Activated naive CD4-positive, alpha-beta T cell treated with anti-CD3 and anti-CD28 coated beads, Interleukin-2, amount 10 ng/mL, durations not matched to agents 7 days and 5 days (primary cell): Measurements from ENCODE around the gene TGM1.
A peak's percentile ranks its signal among the peaks of the same experiment; 100 is the strongest.
"Not testable (repeated sequence)": the region's sequence is repeated elsewhere in the genome, so short reads cannot be mapped to it uniquely, and the experiment has no call there.

Experiments
- CTCF ChIA-PET: fragments of 350-600 bp; sonication (Branson Sonifier 250); formaldehyde crosslinking; loops from one replicate; lab custom pipeline; 2021; ENCODE audit warnings: antibody characterized with exemption; lab: Charles Lee
- DNase-seq: peaks from one replicate; pipeline ENCODE4 v3.0.0-alpha.2; 2020
- H3K27ac Mint-ChIP-seq: one replicate; pipeline ENCODE4 v1.8.0; 2021; ENCODE audit warnings: mild to moderate bottlenecking, moderate library complexity, mixed read lengths
- H3K27me3 Mint-ChIP-seq: one replicate; pipeline ENCODE4 v1.8.0; 2021; ENCODE audit warnings: mild to moderate bottlenecking, mixed read lengths
- H3K36me3 Mint-ChIP-seq: one replicate; pipeline ENCODE4 v1.8.0; 2021; ENCODE audit warnings: mixed read lengths
- H3K4me1 Mint-ChIP-seq: one replicate; pipeline ENCODE4 v1.8.0; 2021; ENCODE audit warnings: mixed read lengths
- H3K4me3 Mint-ChIP-seq: one replicate; pipeline ENCODE4 v1.8.0; 2021; ENCODE audit warnings: mild to moderate bottlenecking, moderate library complexity, mixed read lengths
- H3K9me3 Mint-ChIP-seq: one replicate; pipeline ENCODE4 v1.8.0; 2021; ENCODE audit warnings: mixed read lengths

Gene TGM1

GRCh38 chr14:24216876-24217275 lies 46.1 kb downstream of the TGM1 start:
- DNase-seq, H3K4me3 Mint-ChIP-seq, H3K9me3 Mint-ChIP-seq, H3K27me3 Mint-ChIP-seq: not testable (repeated sequence)
- Mint-ChIP-seq H3K36me3 (peaks cover 31% of the 10 kb centered on the region), H3K4me1 (peaks cover 45% of the 10 kb centered on the region), H3K27ac (peak overlapping the region; percentile 95)
- CTCF ChIA-PET, result interaction anchor here (2.4 to 2.9 kb wide), 3 partner anchors 21 to 80 kb away, joined by 8 to 26 read pairs (median 10); partner anchors contain the start of genes TINF2 and TM9SF1

DNA sequence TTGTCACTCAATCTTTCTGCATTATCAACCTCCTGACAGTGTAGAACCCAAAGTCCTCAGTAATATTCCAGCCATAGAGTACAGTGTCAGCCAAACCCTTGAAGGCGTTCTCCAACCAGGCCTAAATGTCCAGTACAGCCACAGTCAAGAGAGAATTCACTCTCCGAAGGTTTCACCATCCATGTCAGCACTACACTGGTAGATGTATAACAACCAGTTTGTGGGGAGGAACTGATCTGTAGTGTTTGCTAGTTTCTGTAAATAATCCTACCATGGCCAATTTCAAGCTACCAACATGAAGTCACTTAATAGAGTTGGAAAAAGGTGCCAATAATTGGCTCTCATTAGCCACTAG lies 46.7 kb downstream of the TGM1 start:
- CTCF ChIA-PET, result interaction anchor here (0.9 to 2.9 kb wide), 12 partner anchors 15 to 221 kb away, joined by 3 to 26 read pairs (median 6); partner anchors contain the start of genes CIDEB, DHRS1, LTB4R2 and NOP9
- Mint-ChIP-seq H3K9me3 (no peaks in the 10 kb centered on the region), H3K27ac (peak overlapping the region; percentile 95), H3K4me1 (peaks cover 51% of the 10 kb centered on the region), H3K36me3 (peaks cover 36% of the 10 kb centered on the region), H3K27me3 (peaks cover 6% of the 10 kb centered on the region), H3K4me3 (peak overlapping the region; percentile 94)
- DNase-seq, result no peak

GRCh38 chr14:24215495-24216344 lies 47.3 kb downstream of the TGM1 start, which contains the start of gene MDP1:
TSS of gene MDP1 (minus strand) at chr14:24216066. CDS start at chr14:24215955, 111 bp downstream.
- Mint-ChIP-seq H3K9me3 (no peaks in the 10 kb centered on the region), H3K27ac (peak within 1 kb of the TSS; percentile 95), H3K27me3 (peaks cover 6% of the 10 kb centered on the region), H3K4me1 (peaks cover 56% of the 10 kb centered on the region), H3K4me3 (peak within 1 kb of the TSS; percentile 94), H3K36me3 (peaks cover 39% of the 10 kb centered on the region)
- CTCF ChIA-PET, result interaction anchor here (0.6 to 2.9 kb wide), 21 partner anchors 9 to 221 kb away, joined by 3 to 26 read pairs (median 4); partner anchors contain the start of genes CIDEB, DHRS1, LTB4R2 and NOP9
- peak; percentile 93 for DNase-seq

DNA sequence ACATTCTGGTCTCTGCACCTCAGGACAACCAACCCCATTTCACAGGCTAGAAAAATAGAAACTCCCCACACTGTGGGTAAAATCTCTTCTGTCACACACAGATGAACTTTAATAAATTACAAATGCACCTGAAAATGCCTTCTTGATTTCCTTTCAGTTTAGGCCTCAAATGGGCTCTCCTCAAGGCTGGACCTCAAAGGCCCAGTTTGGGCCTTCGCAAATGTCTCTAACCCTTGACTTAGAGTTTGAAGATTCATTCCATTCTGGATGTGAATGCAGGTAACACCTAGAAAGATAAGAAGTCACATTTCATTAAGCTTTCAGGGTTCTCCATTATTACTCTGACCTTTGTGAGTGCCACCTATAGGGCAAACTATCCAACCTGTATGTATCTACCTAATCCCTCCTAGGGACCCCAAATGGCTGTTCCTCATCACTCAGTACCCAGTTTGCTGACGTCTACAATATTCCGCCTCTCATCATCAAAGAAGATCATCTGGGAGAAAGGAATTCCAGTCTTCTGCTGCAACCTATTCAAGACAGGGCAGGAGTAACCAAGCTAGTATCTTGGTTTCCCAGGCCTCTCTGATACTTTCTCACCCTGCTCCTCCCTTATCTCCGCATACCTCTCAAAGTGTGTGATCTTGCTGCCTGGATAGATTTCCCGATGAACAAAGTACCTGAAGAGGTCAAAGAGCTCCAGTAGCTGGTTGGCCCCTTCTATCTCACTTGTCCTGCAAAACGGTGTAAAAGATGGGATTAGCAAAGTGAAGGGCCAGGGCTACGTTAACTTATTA lies 48.9 kb downstream of the TGM1 start:
- Mint-ChIP-seq H3K27ac (peak overlapping the region; percentile 95), H3K4me3 (peak overlapping the region; percentile 81), H3K27me3 (peaks cover 6% of the 10 kb centered on the region), H3K9me3 (no peaks in the 10 kb centered on the region), H3K4me1 (peaks cover 62% of the 10 kb centered on the region), H3K36me3 (peaks cover 56% of the 10 kb centered on the region)
- CTCF ChIA-PET, result interaction anchor here (0.7 to 2.9 kb wide), 15 partner anchors 15 to 223 kb away, joined by 3 to 14 read pairs (median 3); partner anchors contain the start of genes RABGGTA, TINF2 and TM9SF1
- no peak for DNase-seq

- peaks cover 65% of the 10 kb centered on the region for H3K4me1 Mint-ChIP-seq
- H3K27ac Mint-ChIP-seq, result peak within 1 kb of the TSS; percentile 95
- peaks cover 56% of the 10 kb centered on the region for H3K36me3 Mint-ChIP-seq
- no peaks in the 10 kb centered on the region for H3K9me3 Mint-ChIP-seq
- peaks cover 6% of the 10 kb centered on the region for H3K27me3 Mint-ChIP-seq
- CTCF ChIA-PET, result interaction anchor here (0.6 to 2.7 kb wide), 12 partner anchors 17 to 223 kb away, joined by 3 to 14 read pairs (median 3); partner anchors contain the start of genes RABGGTA and TINF2
- H3K4me3 Mint-ChIP-seq, result peak within 1 kb of the TSS; percentile 81
- peak; percentile 99 for DNase-seq
These were observed 49.8 kb downstream of the TGM1 start, which contains the start of gene CHMP4A for GRCh38 chr14:24212924-24213865. TSS of gene CHMP4A (minus strand) at chr14:24213488. CDS start at chr14:24213439, 49 bp downstream.

GRCh38 chr14:24211311-24211710 lies 51.7 kb downstream of the TGM1 start:
- no peak for DNase-seq
- H3K27me3 Mint-ChIP-seq, result peaks cover 6% of the 10 kb centered on the region
- peak overlapping the region; percentile 95 for H3K27ac Mint-ChIP-seq
- H3K4me1 Mint-ChIP-seq, result peaks cover 70% of the 10 kb centered on the region
- no peaks in the 10 kb centered on the region for H3K9me3 Mint-ChIP-seq
- CTCF ChIA-PET, result interaction anchor here (1.1 kb wide), 1 partner anchor 153 kb away, joined by 3 read pairs; no protein-coding TSS in a partner anchor
- peaks cover 63% of the 10 kb centered on the region for H3K36me3 Mint-ChIP-seq
- peak overlapping the region; percentile 81 for H3K4me3 Mint-ChIP-seq

GRCh38 chr14:24207625-24208024 lies 55.4 kb downstream of the TGM1 start:
- no peak for DNase-seq
- H3K4me1 Mint-ChIP-seq, result peaks cover 38% of the 10 kb centered on the region
- H3K36me3 Mint-ChIP-seq, result peaks cover 80% of the 10 kb centered on the region
- H3K4me3 Mint-ChIP-seq, result no peak overlapping the region
- no peaks in the 10 kb centered on the region for H3K27me3 Mint-ChIP-seq
- peaks cover 6% of the 10 kb centered on the region for H3K9me3 Mint-ChIP-seq
- CTCF ChIA-PET, result interaction anchor here (1.1 to 1.3 kb wide), 2 partner anchors 12 to 100 kb away, joined by 3 read pairs; partner anchors contain the start of gene CIDEB
- no peak overlapping the region for H3K27ac Mint-ChIP-seq

DNA sequence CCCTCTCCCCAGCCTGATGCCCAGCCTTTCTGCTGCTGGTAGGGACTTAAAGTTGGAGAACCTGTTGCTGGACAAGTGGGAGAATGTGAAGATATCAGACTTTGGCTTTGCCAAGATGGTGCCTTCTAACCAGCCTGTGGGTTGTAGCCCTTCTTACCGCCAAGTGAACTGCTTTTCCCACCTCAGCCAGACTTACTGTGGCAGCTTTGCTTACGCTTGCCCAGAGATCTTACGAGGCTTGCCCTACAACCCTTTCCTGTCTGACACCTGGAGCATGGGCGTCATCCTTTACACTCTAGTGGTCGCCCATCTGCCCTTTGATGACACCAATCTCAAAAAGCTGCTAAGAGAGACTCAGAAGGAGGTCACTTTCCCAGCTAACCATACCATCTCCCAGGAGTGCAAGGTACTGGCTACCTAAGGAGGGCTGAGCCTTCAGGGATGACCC lies 55.8 kb downstream of the TGM1 start:
- CTCF ChIA-PET, result interaction anchor here (1.1 to 1.3 kb wide), 3 partner anchors 8 to 101 kb away, joined by 3 read pairs; partner anchors contain the start of genes CIDEB and MDP1
- Mint-ChIP-seq H3K27ac (peak overlapping the region; percentile 58), H3K4me3 (no peak overlapping the region), H3K9me3 (peaks cover 10% of the 10 kb centered on the region), H3K36me3 (peaks cover 83% of the 10 kb centered on the region), H3K27me3 (no peaks in the 10 kb centered on the region), H3K4me1 (peaks cover 34% of the 10 kb centered on the region)
- DNase-seq, result no peak

GRCh38 chr14:24206260-24207103 lies 56.5 kb downstream of the TGM1 start:
- H3K27me3 Mint-ChIP-seq, result no peaks in the 10 kb centered on the region
- H3K4me3 Mint-ChIP-seq, result no peak overlapping the region
- peaks cover 15% of the 10 kb centered on the region for H3K9me3 Mint-ChIP-seq
- DNase-seq, result no peak
- H3K27ac Mint-ChIP-seq, result no peak overlapping the region
- H3K4me1 Mint-ChIP-seq, result peaks cover 28% of the 10 kb centered on the region
- CTCF ChIA-PET, result interaction anchor here (1.1 to 1.2 kb wide), 2 partner anchors 9 to 101 kb away, joined by 3 read pairs; partner anchors contain the start of genes CIDEB and MDP1
- H3K36me3 Mint-ChIP-seq, result peaks cover 85% of the 10 kb centered on the region

GRCh38 chr14:24204163-24205146 lies 58.5 kb downstream of the TGM1 start:
- CTCF ChIA-PET, result no interaction called here

DNA sequence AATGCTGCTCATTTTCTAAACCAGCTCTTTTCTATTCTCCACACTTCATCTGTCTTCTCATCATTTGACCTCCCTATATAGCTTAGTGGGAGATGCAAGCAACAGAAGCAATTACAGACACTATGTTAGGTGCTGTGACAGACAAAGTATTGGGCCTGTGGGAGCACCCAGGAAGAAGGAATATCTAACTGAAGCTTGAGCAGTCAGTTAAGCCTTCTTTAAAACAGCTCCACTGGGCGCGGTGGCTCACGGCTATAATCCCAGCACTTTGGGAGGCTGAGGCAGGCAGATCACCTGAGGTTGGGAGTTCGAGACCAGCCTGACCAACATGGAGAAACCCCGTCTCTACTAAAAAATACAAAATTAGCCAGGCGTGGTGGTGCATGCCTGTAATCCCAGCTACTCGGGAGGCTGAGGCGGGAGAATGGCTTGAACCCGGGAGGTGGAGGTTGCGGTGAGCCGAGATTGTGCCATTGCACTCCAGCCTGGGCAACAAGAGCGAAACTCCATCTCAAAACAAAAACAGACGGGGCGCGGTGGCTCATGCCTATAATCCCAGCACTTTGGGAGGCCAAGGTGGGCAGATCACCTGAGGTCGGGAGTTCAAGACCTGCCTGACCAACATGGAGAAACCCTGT lies 59.6 kb downstream of the TGM1 start:
- Mint-ChIP-seq H3K36me3 (peaks cover 85% of the 10 kb centered on the region), H3K9me3 (peaks cover 17% of the 10 kb centered on the region), H3K4me1 (peaks cover 27% of the 10 kb centered on the region)
- not testable (repeated sequence) for DNase-seq, H3K27ac Mint-ChIP-seq, H3K4me3 Mint-ChIP-seq, H3K27me3 Mint-ChIP-seq
- CTCF ChIA-PET, result interaction anchor here (1.2 to 1.3 kb wide), 2 partner anchors 94 to 105 kb away, joined by 4 read pairs; partner anchors contain the start of gene CIDEB

More at GRCh38 chr14:24204163-24205146, 58.5 kb downstream of the TGM1 start:
- no peak overlapping the region for H3K27ac Mint-ChIP-seq
- no peak overlapping the region for H3K4me3 Mint-ChIP-seq
- H3K4me1 Mint-ChIP-seq, result peaks cover 18% of the 10 kb centered on the region
- no peak for DNase-seq
- H3K9me3 Mint-ChIP-seq, result peaks cover 17% of the 10 kb centered on the region
- H3K36me3 Mint-ChIP-seq, result peaks cover 82% of the 10 kb centered on the region
- no peaks in the 10 kb centered on the region for H3K27me3 Mint-ChIP-seq
